Esophagus squamous epithelium (tissue), 4 donors: ENCODE results near the gene PPL.

Experiments used
- CTCF ChIP-seq, 6 experiments: fragments of 450-650 bp in 4 of 6; fragments of 200-600 bp in 2 of 6; sonication (generic) in 2 of 6; IDR thresholded peaks; one replicate each; pipeline ENCODE4 v1.5.1; 2016 to 2019; ENCODE audit warnings: antibody characterized with exemption in 6 of 6, mild to moderate bottlenecking in 4 of 6, moderate library complexity in 4 of 6
- POLR2A ChIP-seq, 4 donors: fragments of 450-650 bp; IDR thresholded peaks; one replicate each; pipeline ENCODE4 v1.6.1; 2017; ENCODE audit warnings: antibody characterized with exemption in 4 of 4, mild to moderate bottlenecking in 4 of 4, moderate library complexity in 3 of 4

GRCh38 chr16:4910828-4911227 is 26.1 kb downstream of the PPL start:
- TF ChIP-seq CTCF (IDR thresholded peaks at IDR 0.05) (no peak), POLR2A (IDR thresholded peaks at IDR 0.05) (no peak)
